Hepatocyte (in vitro differentiated cells): ENCODE data around the gene NRSN2.

Source experiments
- EZH2phosphoT487 ChIP-seq: fragments of 200-600 bp; sonication (generic); IDR thresholded peaks from one replicate; pipeline ENCODE4 v1.6.1; 2018; ENCODE audit warnings: antibody characterized with exemption, mild to moderate bottlenecking, low read depth, moderate library complexity; ENCODE audit not compliant: unreplicated experiment, severe bottlenecking
- TF ChIP-seq, protein P1 (sequence below): fragments of 200-600 bp; sonication (generic); IDR thresholded peaks from 2 replicates; pipeline ENCODE4 v1.5.1; 2016; ENCODE audit warnings: antibody characterized with exemption, mild to moderate bottlenecking; ENCODE audit not compliant: poor library complexity

DNA sequence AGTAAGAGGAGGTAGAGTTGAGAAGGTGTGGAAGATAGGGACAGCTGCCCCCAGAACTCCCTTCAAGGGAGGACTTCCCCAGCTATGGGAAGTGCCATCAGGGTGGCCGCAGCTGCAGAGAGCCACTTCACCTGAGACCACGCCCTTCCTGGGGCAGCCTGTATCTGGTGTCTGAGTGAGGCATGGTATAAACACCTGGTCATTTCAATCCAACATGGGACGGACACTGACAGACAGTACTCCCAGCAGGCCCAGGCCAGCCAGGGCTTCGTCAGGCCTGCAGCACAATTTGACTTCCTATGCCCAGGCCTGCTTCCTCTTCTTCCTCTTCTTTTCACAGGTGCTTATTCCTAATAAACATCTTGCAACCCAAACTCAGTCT is 17.1 kb upstream of the NRSN2 start:
- TF ChIP-seq, protein P1, sequence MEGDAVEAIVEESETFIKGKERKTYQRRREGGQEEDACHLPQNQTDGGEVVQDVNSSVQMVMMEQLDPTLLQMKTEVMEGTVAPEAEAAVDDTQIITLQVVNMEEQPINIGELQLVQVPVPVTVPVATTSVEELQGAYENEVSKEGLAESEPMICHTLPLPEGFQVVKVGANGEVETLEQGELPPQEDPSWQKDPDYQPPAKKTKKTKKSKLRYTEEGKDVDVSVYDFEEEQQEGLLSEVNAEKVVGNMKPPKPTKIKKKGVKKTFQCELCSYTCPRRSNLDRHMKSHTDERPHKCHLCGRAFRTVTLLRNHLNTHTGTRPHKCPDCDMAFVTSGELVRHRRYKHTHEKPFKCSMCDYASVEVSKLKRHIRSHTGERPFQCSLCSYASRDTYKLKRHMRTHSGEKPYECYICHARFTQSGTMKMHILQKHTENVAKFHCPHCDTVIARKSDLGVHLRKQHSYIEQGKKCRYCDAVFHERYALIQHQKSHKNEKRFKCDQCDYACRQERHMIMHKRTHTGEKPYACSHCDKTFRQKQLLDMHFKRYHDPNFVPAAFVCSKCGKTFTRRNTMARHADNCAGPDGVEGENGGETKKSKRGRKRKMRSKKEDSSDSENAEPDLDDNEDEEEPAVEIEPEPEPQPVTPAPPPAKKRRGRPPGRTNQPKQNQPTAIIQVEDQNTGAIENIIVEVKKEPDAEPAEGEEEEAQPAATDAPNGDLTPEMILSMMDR, result no peak
- no peak for TF ChIP-seq EZH2phosphoT487
